Measurements from ENCODE around the gene ADGRD1.

ADGRD1 gene

DNA sequence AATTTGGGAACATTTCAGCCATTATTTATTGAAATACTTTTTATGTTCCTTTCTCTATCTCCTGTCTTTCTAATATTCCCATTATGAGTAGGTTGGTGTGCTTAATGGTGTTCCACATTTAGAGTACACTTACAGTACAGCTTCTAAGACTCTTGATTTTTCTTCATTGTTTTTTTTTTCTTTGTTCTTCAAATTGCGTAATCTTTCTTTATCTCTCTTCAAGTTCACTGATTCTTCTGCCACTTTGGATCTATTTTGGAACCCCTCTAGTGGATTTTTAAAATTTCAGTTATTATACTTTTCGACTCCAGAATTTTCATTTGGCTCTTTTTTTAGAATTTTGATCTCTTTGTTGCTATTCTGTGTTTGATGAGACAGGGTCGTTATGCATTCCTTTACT is 157.7 kb downstream of the ADGRD1 start:
- no peaks in the 10 kb centered on the region for H4K20me1 ChIP-seq (ENCODE audit: insufficient read depth, low read length)
- ATAC-seq (ENCODE audit: insufficient read depth, low read depth) (no peak), DNase-seq (no peak)
- H3K4me2 ChIP-seq (ENCODE audit: insufficient read depth, low read length): no peak overlapping the region
- no peaks in the 10 kb centered on the region for H3K36me3 ChIP-seq (ENCODE audit: insufficient read depth, low read length)
- no peak overlapping the region for H3K9ac ChIP-seq (ENCODE audit: low read depth, low read length)
- no peaks in the 10 kb centered on the region for H3K4me1 ChIP-seq (ENCODE audit: insufficient read depth, low read length)
- no peak overlapping the region for H2AFZ ChIP-seq (ENCODE audit: low read depth, low read length)
- no peaks in the 10 kb centered on the region for H3K79me2 ChIP-seq (ENCODE audit: insufficient read depth, low read length)
- H3K9me3 ChIP-seq (ENCODE audit: insufficient read depth, low read length, severe bottlenecking): no peaks in the 10 kb centered on the region
- no peaks in the 10 kb centered on the region for H3K27me3 ChIP-seq (ENCODE audit: insufficient read depth, low read length, poor library complexity)
- no peak overlapping the region for H3K4me3 ChIP-seq (ENCODE audit: low read depth in 1 of 2, low read length in 2 of 2)
- no peak overlapping the region for H3K27ac ChIP-seq (ENCODE audit: low read length)
- TF ChIP-seq, protein P1, sequence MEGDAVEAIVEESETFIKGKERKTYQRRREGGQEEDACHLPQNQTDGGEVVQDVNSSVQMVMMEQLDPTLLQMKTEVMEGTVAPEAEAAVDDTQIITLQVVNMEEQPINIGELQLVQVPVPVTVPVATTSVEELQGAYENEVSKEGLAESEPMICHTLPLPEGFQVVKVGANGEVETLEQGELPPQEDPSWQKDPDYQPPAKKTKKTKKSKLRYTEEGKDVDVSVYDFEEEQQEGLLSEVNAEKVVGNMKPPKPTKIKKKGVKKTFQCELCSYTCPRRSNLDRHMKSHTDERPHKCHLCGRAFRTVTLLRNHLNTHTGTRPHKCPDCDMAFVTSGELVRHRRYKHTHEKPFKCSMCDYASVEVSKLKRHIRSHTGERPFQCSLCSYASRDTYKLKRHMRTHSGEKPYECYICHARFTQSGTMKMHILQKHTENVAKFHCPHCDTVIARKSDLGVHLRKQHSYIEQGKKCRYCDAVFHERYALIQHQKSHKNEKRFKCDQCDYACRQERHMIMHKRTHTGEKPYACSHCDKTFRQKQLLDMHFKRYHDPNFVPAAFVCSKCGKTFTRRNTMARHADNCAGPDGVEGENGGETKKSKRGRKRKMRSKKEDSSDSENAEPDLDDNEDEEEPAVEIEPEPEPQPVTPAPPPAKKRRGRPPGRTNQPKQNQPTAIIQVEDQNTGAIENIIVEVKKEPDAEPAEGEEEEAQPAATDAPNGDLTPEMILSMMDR (IDR thresholded peaks at IDR 0.05; ENCODE audit: borderline replicate concordance, extremely low read depth, low read length, poor library complexity, severe bottlenecking): no peak
- no peak for TF ChIP-seq EZH2 (IDR thresholded peaks at IDR 0.05; ENCODE audit: borderline replicate concordance, low read depth, low read length, severe bottlenecking)

DNA sequence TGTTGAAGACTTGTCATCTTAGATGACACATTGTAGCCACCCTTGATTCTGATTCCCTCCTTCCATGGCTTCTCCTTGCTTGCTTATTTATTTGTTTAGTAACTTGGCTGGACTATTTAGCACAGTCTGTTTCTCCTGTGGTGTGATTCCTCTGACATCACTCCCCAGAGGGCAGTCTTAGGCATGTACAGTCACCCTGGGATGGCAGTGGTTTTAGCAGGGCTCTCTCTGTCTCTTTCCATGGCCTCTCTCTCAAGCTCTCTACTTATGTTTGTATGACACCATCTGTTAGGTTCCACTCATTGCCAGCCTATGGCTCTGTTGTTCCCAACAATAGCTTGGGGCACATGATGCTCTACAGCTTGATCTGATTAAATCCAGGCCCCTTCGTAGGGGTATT is 158.3 kb downstream of the ADGRD1 start:
- H3K4me2 ChIP-seq (ENCODE audit: insufficient read depth, low read length): no peak overlapping the region
- ATAC-seq (ENCODE audit: insufficient read depth, low read depth) (no peak), DNase-seq (no peak)
- no peaks in the 10 kb centered on the region for H3K79me2 ChIP-seq (ENCODE audit: insufficient read depth, low read length)
- no peak overlapping the region for H3K9ac ChIP-seq (ENCODE audit: low read depth, low read length)
- no peak for TF ChIP-seq EZH2 (IDR thresholded peaks at IDR 0.05; ENCODE audit: borderline replicate concordance, low read depth, low read length, severe bottlenecking)
- TF ChIP-seq, protein P1 (IDR thresholded peaks at IDR 0.05; ENCODE audit: borderline replicate concordance, extremely low read depth, low read length, poor library complexity, severe bottlenecking): no peak
- H3K27me3 ChIP-seq (ENCODE audit: insufficient read depth, low read length, poor library complexity): no peaks in the 10 kb centered on the region
- H3K4me1 ChIP-seq (ENCODE audit: insufficient read depth, low read length): no peaks in the 10 kb centered on the region
- no peak overlapping the region for H2AFZ ChIP-seq (ENCODE audit: low read depth, low read length)
- no peak overlapping the region for H3K27ac ChIP-seq (ENCODE audit: low read length)
- H3K36me3 ChIP-seq (ENCODE audit: insufficient read depth, low read length): no peaks in the 10 kb centered on the region
- no peak overlapping the region for H3K4me3 ChIP-seq (ENCODE audit: low read depth in 1 of 2, low read length in 2 of 2)
- H4K20me1 ChIP-seq (ENCODE audit: insufficient read depth, low read length): no peaks in the 10 kb centered on the region
- no peaks in the 10 kb centered on the region for H3K9me3 ChIP-seq (ENCODE audit: insufficient read depth, low read length, severe bottlenecking)

DNA sequence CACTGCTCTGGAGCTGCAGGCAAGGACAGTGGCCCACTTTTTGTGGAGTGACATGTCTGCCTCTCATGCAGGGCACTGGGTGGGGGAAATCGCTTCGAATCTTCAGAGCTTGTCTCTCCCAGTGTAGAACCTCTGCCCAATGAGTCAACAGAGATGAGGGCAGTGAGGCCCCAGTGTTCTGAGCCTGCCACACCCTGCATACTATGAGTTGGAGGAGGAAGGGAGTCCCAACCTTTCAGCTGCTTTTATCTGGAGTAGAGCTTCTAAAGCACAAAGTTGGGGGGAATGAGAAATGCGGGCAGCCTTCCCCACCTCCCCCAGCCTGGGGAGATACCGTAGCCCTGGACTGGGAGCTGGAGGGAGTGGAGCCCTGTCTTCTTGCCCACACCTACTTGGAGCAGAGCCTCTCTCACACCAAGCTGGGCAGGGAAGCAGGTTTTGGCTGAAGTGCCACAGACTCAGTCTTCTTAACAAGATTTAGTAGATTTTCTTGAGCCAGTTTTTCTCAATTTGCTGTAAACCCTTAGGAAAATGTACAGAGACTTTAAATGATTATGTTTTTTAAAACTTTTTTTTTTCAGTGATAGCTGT is 159.1 kb downstream of the ADGRD1 start:
- Histone ChIP-seq H3K9me3 (ENCODE audit: insufficient read depth, low read length, severe bottlenecking) (no peaks in the 10 kb centered on the region), H3K27me3 (ENCODE audit: insufficient read depth, low read length, poor library complexity) (no peaks in the 10 kb centered on the region), H3K36me3 (ENCODE audit: insufficient read depth, low read length) (no peaks in the 10 kb centered on the region), H3K4me1 (ENCODE audit: insufficient read depth, low read length) (no peaks in the 10 kb centered on the region), H4K20me1 (ENCODE audit: insufficient read depth, low read length) (no peaks in the 10 kb centered on the region), H3K27ac (ENCODE audit: low read length) (no peak overlapping the region), H3K4me3 (ENCODE audit: low read depth in 1 of 2, low read length in 2 of 2) (no peak overlapping the region), H3K4me2 (ENCODE audit: insufficient read depth, low read length) (no peak overlapping the region), H3K79me2 (ENCODE audit: insufficient read depth, low read length) (no peaks in the 10 kb centered on the region), H3K9ac (ENCODE audit: low read depth, low read length) (no peak overlapping the region), H2AFZ (ENCODE audit: low read depth, low read length) (no peak overlapping the region)
- no peak for ATAC-seq (ENCODE audit: insufficient read depth, low read depth)
- TF ChIP-seq, protein P1 (IDR thresholded peaks at IDR 0.05; ENCODE audit: borderline replicate concordance, extremely low read depth, low read length, poor library complexity, severe bottlenecking): no peak
- no peak for DNase-seq

All from DND-41 (cell line).